Activated CD8-positive, alpha-beta memory T cell treated with anti-CD3 and anti-CD28 coated beads, Interleukin-2, amount 10 ng/mL, durations not matched to agents 7 days and 5 days (primary cell): ENCODE results near the gene IGF1R. TPM values are rescaled to one million over a fixed set of nuclear protein-coding genes. Genes with fewer than 3 reads are reported as not detected.

ENCODE experiments used
- ATAC-seq: fragments of 150-1000 bp; cut with Tn5 transposase; one replicate; pipeline ENCODE4 v1.10.0; 2021; ENCODE audit warnings: moderate library complexity
- CTCF ChIA-PET: fragments of 350-600 bp; sonication (Branson Sonifier 250); formaldehyde crosslinking; loops from one replicate; lab custom pipeline; 2021; ENCODE audit warnings: antibody characterized with exemption; lab: Charles Lee
- DNase-seq: peaks from one replicate; pipeline ENCODE4 v3.0.0-alpha.2; 2020
- H3K27ac Mint-ChIP-seq: one replicate; pipeline ENCODE4 v1.8.0; 2021; ENCODE audit warnings: mild to moderate bottlenecking, mixed read lengths
- H3K27me3 Mint-ChIP-seq: one replicate; pipeline ENCODE4 v1.8.0; 2021; ENCODE audit warnings: mixed read lengths
- H3K36me3 Mint-ChIP-seq: one replicate; pipeline ENCODE4 v1.8.0; 2021; ENCODE audit warnings: mild to moderate bottlenecking, mixed read lengths
- H3K4me1 Mint-ChIP-seq: one replicate; pipeline ENCODE4 v1.8.0; 2021; ENCODE audit warnings: mixed read lengths
- H3K4me3 Mint-ChIP-seq: one replicate; pipeline ENCODE4 v1.8.0; 2021; ENCODE audit warnings: mild to moderate bottlenecking, moderate library complexity, mixed read lengths
- H3K9me3 Mint-ChIP-seq: one replicate; pipeline ENCODE4 v1.8.0; 2022; ENCODE audit warnings: low read depth, mixed read lengths
- total RNA-seq, 2 experiments: library from RNA; stranded (reverse); gene quantifications; one replicate each; pipeline ENCODE4 v1.2.3, GENCODE V29; 2021

IGF1R gene
- total RNA-seq, 2 experiments from 2014 or later: 6.2 to 7.0 TPM

GRCh38 chr15:98951493-98952320, 303.4 kb downstream of the IGF1R start:
- DNase-seq (no peak), ATAC-seq (no peak)
- Mint-ChIP-seq H3K27ac (peak overlapping the region; percentile 70), H3K4me1 (peaks cover 19% of the 10 kb centered on the region), H3K36me3 (no peaks in the 10 kb centered on the region), H3K4me3 (no peak overlapping the region), H3K9me3 (no peaks in the 10 kb centered on the region), H3K27me3 (no peaks in the 10 kb centered on the region)
- CTCF ChIA-PET: interaction anchor here (1.3 kb wide), 1 partner anchor 108 kb away, joined by 4 read pairs; no protein-coding TSS in a partner anchor

GRCh38 chr15:98952381-98952803, 304.1 kb downstream of the IGF1R start:
- CTCF ChIA-PET: no interaction called here

GRCh38 chr15:98953000-98953787, 304.9 kb downstream of the IGF1R start:
- Mint-ChIP-seq H3K36me3 (no peaks in the 10 kb centered on the region), H3K27me3 (no peaks in the 10 kb centered on the region), H3K4me3 (no peak overlapping the region), H3K4me1 (peaks cover 19% of the 10 kb centered on the region), H3K9me3 (no peaks in the 10 kb centered on the region), H3K27ac (peak overlapping the region; percentile 70)
- CTCF ChIA-PET: no interaction called here
- ATAC-seq (peak; percentile 68), DNase-seq (peak; percentile 70)

More at GRCh38 chr15:98952381-98952803, 304.1 kb downstream of the IGF1R start:
- Mint-ChIP-seq H3K9me3 (no peaks in the 10 kb centered on the region), H3K4me3 (no peak overlapping the region), H3K4me1 (peaks cover 19% of the 10 kb centered on the region), H3K27me3 (no peaks in the 10 kb centered on the region), H3K36me3 (no peaks in the 10 kb centered on the region), H3K27ac (peak overlapping the region; percentile 70)
- peak; percentile 54 for ATAC-seq
- DNase-seq: peak; percentile 48

GRCh38 chr15:98953968-98954367, 305.6 kb downstream of the IGF1R start:
- H3K27me3 Mint-ChIP-seq: no peaks in the 10 kb centered on the region
- no peak overlapping the region for H3K4me3 Mint-ChIP-seq
- no peaks in the 10 kb centered on the region for H3K9me3 Mint-ChIP-seq
- CTCF ChIA-PET: no interaction called here
- peaks cover 1% of the 10 kb centered on the region for H3K36me3 Mint-ChIP-seq
- DNase-seq (no peak), ATAC-seq (no peak)
- H3K4me1 Mint-ChIP-seq: peaks cover 19% of the 10 kb centered on the region
- no peak overlapping the region for H3K27ac Mint-ChIP-seq

DNA sequence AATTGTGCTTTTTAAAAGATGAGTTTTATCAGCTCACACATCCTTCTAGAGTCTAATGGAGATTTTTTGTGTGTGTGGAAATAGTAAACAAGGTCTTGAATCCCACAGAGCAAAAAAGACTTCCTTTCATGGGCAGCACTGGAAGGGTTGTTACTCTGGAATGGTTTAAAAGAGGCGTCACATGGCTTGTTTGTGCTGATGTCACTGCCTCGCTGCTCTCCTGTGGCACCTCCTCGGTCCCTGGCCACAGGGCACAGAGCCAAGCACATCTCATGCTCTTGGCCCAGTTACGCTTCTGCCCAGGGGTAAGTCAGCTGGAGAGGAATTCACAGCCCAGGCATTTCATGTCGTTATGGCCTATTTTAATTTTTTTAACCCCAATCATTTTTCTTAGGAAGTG, 306.1 kb downstream of the IGF1R start:
- no peak overlapping the region for H3K4me3 Mint-ChIP-seq

GRCh38 chr15:98955331-98955730, 307.0 kb downstream of the IGF1R start:
- Mint-ChIP-seq H3K9me3 (no peaks in the 10 kb centered on the region), H3K36me3 (peaks cover 1% of the 10 kb centered on the region), H3K27me3 (no peaks in the 10 kb centered on the region), H3K4me1 (peaks cover 19% of the 10 kb centered on the region), H3K4me3 (no peak overlapping the region), H3K27ac (no peak overlapping the region)
- ATAC-seq (no peak), DNase-seq (no peak)
- CTCF ChIA-PET: no interaction called here

More for the DNA sequence above, 306.1 kb downstream of the IGF1R start:
- peaks cover 1% of the 10 kb centered on the region for H3K36me3 Mint-ChIP-seq
- CTCF ChIA-PET: no interaction called here
- DNase-seq (no peak), ATAC-seq (no peak)
- no peak overlapping the region for H3K27ac Mint-ChIP-seq
- no peaks in the 10 kb centered on the region for H3K9me3 Mint-ChIP-seq
- H3K27me3 Mint-ChIP-seq: no peaks in the 10 kb centered on the region
- H3K4me1 Mint-ChIP-seq: peaks cover 19% of the 10 kb centered on the region

- no peaks in the 10 kb centered on the region for H3K9me3 Mint-ChIP-seq
- CTCF ChIA-PET: interaction anchor here (0.6 kb wide), 1 partner anchor 203 kb away, joined by 4 read pairs; no protein-coding TSS in a partner anchor
- H3K36me3 Mint-ChIP-seq: peaks cover 1% of the 10 kb centered on the region
- peaks cover 19% of the 10 kb centered on the region for H3K4me1 Mint-ChIP-seq
- ATAC-seq (no peak), DNase-seq (no peak)
- no peaks in the 10 kb centered on the region for H3K27me3 Mint-ChIP-seq
- H3K27ac Mint-ChIP-seq: no peak overlapping the region
- H3K4me3 Mint-ChIP-seq: no peak overlapping the region
Measured at GRCh38 chr15:98955961-98956723, 307.8 kb downstream of the IGF1R start.

DNA sequence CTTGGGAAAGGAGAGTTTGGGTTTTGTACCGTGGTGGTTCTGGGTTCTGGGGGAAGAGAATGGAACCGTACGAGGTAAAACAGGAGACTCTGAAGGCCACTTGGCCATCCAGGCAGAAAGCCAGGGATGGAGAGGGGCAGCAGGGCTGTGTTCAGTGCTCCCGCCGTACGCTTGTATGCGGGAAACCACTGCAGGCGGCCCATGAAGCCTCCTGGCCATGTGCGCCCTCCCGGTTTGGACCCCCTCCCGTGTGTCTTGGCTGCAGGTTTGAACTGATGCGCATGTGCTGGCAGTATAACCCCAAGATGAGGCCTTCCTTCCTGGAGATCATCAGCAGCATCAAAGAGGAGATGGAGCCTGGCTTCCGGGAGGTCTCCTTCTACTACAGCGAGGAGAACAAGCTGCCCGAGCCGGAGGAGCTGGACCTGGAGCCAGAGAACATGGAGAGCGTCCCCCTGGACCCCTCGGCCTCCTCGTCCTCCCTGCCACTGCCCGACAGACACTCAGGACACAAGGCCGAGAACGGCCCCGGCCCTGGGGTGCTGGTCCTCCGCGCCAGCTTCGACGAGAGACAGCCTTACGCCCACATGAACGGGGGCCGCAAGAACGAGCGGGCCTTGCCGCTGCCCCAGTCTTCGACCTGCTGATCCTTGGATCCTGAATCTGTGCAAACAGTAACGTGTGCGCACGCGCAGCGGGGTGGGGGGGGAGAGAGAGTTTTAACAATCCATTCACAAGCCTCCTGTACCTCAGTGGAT, 308.6 kb downstream of the IGF1R start:
- Mint-ChIP-seq H3K36me3 (peaks cover 1% of the 10 kb centered on the region), H3K4me1 (peaks cover 18% of the 10 kb centered on the region), H3K27me3 (no peaks in the 10 kb centered on the region), H3K27ac (no peak overlapping the region), H3K9me3 (peaks cover 5% of the 10 kb centered on the region), H3K4me3 (no peak overlapping the region)
- DNase-seq: no peak
- ATAC-seq: no peak
- CTCF ChIA-PET: interaction anchor here (0.5 to 0.6 kb wide), 2 partner anchors 51 to 204 kb away, joined by 3 to 4 read pairs; no protein-coding TSS in a partner anchor

DNA sequence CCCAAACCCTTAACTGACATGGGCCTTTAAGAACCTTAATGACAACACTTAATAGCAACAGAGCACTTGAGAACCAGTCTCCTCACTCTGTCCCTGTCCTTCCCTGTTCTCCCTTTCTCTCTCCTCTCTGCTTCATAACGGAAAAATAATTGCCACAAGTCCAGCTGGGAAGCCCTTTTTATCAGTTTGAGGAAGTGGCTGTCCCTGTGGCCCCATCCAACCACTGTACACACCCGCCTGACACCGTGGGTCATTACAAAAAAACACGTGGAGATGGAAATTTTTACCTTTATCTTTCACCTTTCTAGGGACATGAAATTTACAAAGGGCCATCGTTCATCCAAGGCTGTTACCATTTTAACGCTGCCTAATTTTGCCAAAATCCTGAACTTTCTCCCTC, 309.3 kb downstream of the IGF1R start:
- Mint-ChIP-seq H3K27me3 (no peaks in the 10 kb centered on the region), H3K27ac (no peak overlapping the region)

DNA sequence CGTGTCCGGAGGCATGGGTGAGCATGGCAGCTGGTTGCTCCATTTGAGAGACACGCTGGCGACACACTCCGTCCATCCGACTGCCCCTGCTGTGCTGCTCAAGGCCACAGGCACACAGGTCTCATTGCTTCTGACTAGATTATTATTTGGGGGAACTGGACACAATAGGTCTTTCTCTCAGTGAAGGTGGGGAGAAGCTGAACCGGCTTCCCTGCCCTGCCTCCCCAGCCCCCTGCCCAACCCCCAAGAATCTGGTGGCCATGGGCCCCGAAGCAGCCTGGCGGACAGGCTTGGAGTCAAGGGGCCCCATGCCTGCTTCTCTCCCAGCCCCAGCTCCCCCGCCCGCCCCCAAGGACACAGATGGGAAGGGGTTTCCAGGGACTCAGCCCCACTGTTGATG, 309.7 kb downstream of the IGF1R start:
- H3K36me3 Mint-ChIP-seq: peaks cover 3% of the 10 kb centered on the region
- no peak for DNase-seq
- no peak for ATAC-seq
- H3K9me3 Mint-ChIP-seq: peaks cover 5% of the 10 kb centered on the region
- no peaks in the 10 kb centered on the region for H3K27me3 Mint-ChIP-seq
- peaks cover 7% of the 10 kb centered on the region for H3K4me1 Mint-ChIP-seq
- CTCF ChIA-PET: no interaction called here
- H3K4me3 Mint-ChIP-seq: no peak overlapping the region
- no peak overlapping the region for H3K27ac Mint-ChIP-seq

More for the DNA sequence above, 309.3 kb downstream of the IGF1R start:
- peaks cover 3% of the 10 kb centered on the region for H3K36me3 Mint-ChIP-seq
- CTCF ChIA-PET: interaction anchor here (0.5 kb wide), 1 partner anchor 52 kb away, joined by 3 read pairs; no protein-coding TSS in a partner anchor
- ATAC-seq (no peak), DNase-seq (no peak)
- H3K4me3 Mint-ChIP-seq: no peak overlapping the region
- H3K4me1 Mint-ChIP-seq: peaks cover 12% of the 10 kb centered on the region
- peaks cover 5% of the 10 kb centered on the region for H3K9me3 Mint-ChIP-seq

DNA sequence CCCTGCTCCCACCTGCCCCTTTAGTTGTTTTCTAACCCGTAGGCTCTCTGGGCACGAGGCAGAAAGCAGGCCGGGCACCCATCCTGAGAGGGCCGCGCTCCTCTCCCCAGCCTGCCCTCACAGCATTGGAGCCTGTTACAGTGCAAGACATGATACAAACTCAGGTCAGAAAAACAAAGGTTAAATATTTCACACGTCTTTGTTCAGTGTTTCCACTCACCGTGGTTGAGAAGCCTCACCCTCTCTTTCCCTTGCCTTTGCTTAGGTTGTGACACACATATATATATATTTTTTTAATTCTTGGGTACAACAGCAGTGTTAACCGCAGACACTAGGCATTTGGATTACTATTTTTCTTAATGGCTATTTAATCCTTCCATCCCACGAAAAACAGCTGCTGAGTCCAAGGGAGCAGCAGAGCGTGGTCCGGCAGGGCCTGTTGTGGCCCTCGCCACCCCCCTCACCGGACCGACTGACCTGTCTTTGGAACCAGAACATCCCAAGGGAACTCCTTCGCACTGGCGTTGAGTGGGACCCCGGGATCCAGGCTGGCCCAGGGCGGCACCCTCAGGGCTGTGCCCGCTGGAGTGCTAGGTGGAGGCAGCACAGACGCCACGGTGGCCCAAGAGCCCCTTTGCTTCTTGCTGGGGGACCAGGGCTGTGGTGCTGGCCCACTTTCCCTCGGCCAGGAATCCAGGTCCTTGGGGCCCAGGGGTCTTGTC, 310.7 kb downstream of the IGF1R start:
- no peak overlapping the region for H3K4me3 Mint-ChIP-seq
- no peak overlapping the region for H3K27ac Mint-ChIP-seq
- H3K4me1 Mint-ChIP-seq: no peaks in the 10 kb centered on the region
- peaks cover 5% of the 10 kb centered on the region for H3K9me3 Mint-ChIP-seq
- CTCF ChIA-PET: no interaction called here
- H3K36me3 Mint-ChIP-seq: peaks cover 3% of the 10 kb centered on the region
- no peaks in the 10 kb centered on the region for H3K27me3 Mint-ChIP-seq
- DNase-seq (no peak), ATAC-seq (no peak)

DNA sequence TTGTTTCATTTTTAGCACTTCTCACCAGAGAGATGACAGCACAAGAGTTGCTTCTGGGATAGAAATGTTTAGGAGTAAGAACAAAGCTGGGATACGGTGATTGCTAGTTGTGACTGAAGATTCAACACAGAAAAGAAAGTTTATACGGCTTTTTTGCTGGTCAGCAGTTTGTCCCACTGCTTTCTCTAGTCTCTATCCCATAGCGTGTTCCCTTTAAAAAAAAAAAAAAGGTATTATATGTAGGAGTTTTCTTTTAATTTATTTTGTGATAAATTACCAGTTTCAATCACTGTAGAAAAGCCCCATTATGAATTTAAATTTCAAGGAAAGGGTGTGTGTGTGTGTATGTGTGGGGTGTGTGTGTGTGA, 311.3 kb downstream of the IGF1R start:
- no peak for ATAC-seq
- CTCF ChIA-PET: no interaction called here
- DNase-seq: no peak
- Mint-ChIP-seq H3K4me1 (no peaks in the 10 kb centered on the region), H3K9me3 (peaks cover 5% of the 10 kb centered on the region), H3K36me3 (peaks cover 3% of the 10 kb centered on the region), H3K27ac (no peak overlapping the region), H3K27me3 (no peaks in the 10 kb centered on the region), H3K4me3 (no peak overlapping the region)
